Measurements from ENCODE around the gene DDX28.
"Not testable (repeated sequence)": the region's sequence is repeated elsewhere in the genome, so short reads cannot be mapped to it uniquely, and the experiment has no call there.

Gene DDX28

DNA sequence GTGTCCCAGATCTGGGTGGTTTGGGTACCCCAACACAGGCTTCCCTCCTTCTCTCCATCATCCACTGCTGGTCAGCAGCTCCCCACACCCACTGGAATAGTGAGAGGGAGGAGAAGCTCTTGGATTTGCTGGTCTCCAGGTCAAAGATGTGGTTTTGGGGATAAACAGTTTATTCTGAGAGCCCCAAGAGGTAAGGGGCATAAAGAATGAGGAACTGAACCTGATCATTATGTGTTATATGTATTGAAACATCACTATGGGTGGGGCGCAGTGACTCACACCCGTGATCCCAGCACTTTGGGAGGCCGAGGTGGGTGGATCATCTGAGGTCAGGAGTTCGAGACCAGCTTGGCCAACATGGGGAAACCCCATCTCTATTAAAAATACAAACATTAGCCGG, 27.6 kb downstream of the DDX28 start:
- no peak for DNase-seq (ENCODE audit: low read depth in 2 of 2)

DNA sequence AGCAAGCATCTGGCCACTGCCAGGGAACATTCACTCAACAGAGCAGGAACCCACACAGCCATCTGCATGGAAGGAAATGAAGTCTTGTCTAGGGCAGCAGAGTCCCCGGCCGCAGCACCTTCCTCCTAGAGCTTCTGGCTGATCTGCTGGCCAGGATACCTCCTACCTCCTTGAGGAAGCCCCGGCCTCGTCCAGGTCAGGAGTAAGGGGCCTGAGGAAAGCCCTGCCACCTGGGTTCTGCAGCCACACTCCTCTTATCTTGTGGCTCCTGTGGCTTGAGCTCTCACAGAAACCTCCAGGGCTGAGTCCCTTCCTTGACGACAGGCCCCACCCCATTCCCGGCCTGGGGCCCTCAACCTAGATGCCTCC, 29.0 kb downstream of the DDX28 start:
- DNase-seq (ENCODE audit: low read depth in 2 of 2), result not testable (repeated sequence)

DNA sequence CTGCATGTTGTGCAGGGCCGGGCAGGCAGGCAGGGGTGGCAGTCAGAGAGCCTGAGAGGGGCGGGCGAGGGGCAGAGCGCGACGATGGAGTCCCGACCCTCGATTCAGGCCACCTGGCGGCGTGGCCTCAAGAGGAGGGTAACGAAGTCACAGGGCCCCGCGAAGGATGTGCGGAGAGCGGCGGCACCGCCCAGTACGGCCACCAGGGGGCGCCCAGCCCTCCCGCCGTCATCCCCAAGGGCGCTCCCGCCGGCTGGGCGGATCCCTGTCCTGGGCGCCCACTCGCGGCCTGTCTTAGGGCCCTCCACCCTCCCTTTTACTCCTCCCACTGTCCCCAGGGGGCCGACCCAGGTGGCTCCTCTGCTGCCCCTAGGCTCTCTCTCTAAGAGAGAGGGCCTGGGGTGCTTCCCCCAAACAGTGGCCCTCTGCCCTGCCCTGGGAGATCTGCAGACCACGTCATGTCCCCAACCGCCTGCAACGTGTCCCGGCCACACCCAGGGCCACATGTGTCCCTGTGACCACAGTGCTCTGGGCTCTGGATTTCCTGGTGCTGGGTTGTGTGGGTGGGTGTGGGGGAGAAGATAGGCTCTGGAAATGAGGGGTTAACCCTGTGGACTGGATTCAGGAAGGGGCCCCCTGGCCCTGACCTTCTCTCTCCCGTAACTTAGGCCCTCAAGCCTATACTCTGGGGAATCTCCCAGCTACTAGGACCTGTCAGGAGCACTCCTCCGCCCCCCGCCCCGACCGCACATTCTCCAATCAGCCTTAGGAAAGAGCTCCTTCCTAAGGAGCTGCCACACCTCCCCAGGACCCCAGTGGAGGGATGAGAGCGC, 29.6 kb downstream of the DDX28 start:
- peak; percentile 79 for DNase-seq (ENCODE audit: low read depth in 2 of 2)

DNA sequence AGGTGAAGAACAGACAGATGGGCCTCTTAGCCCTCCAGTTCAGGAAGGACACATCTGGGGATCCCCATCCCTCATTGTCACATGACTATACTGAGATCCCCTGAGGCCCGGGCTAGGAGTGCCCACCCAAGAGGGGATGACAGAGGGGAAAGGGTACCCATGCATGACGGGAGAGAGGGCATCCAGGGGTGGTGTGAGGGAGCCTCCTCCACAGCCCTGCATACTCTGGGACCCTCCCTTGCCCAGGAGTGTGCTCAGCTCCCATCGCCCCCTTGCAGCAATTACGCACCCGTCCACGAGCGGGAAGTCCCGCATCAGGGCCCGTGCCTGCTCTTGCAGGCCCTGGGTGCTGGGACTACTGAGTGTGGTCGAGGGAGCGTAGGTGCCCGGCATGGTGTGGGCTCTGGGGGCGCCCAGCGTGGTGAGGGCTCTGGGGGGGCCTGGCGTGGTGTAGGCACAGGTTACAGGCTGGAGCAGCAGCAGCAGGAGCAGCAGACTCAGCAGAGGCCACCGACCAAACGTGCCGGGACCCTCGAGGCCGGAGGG, 30.3 kb downstream of the DDX28 start:
- DNase-seq (ENCODE audit: low read depth in 2 of 2), result no peak

DNA sequence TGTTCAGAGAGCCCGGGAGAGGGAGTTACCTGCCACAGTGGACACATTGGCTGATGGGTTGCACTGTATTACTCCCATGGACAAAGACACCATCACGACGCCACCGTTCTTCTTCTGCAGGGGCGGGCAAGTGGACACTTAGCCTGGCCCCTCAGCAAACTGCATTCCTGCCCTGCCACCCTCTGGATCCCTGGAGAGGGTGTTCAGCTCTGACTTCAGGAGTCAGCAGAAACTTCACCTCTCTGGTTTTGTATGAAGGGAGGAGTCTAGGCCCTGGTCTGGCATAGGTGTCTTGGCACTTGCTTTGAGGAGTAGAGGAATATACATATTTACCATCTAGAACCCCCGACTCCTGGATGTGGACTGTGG, 33.0 kb downstream of the DDX28 start:
- DNase-seq (ENCODE audit: low read depth in 2 of 2), result no peak

DNA sequence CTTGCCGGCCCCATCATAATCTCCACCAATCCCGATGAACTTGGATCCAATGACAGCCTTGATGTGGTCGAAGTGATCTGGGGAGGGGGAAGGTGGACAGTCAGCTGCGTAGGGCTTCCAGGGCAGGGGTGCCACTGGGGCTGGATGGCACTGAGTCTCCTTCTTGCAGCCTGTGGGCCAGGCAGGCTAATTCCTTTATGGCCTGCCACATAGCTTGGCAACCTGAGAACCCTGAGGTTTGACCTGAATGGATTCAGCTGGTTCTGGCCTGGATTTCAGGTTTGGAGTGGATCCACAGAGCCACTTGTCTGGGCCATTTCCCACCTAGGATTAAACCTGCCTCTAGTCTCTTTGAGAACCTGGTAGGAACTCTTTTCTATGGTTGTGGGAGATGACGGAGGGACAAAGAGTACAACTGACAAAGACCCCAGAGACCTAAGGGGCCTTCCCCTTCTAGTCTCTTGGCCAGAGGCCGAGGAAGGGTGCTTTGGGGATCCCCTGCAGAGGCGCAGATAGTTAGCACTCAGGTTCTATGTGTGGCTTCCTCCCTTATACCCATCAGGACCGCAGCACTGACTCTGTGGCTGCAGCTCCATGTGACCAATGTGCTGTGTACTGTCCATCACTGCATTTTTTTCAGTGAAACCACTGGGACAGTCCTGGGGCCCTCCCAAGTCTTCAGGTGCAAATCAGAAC, 33.6 kb downstream of the DDX28 start:
- no peak for DNase-seq (ENCODE audit: low read depth in 2 of 2)

DNA sequence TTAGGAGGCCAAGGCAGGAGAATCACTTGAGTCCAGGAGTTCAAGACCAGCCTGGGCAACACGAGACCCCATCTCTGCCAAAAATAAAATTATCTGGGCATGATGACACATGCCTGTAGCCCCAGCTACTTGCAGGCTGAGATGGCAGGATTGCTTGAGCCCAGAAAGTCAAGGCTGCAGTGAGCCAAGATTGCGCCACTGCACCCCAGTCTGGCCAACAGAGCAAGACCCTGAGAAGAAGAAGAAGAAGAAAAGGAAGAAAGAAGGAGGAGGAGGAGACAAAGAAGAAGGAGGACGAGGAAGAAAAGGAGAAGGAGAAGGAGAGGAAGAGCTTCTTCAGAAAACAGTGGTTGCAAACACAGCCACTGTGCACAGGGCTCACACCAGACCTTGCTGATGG, 34.4 kb downstream of the DDX28 start:
- no peak for DNase-seq (ENCODE audit: low read depth in 2 of 2)

DNA sequence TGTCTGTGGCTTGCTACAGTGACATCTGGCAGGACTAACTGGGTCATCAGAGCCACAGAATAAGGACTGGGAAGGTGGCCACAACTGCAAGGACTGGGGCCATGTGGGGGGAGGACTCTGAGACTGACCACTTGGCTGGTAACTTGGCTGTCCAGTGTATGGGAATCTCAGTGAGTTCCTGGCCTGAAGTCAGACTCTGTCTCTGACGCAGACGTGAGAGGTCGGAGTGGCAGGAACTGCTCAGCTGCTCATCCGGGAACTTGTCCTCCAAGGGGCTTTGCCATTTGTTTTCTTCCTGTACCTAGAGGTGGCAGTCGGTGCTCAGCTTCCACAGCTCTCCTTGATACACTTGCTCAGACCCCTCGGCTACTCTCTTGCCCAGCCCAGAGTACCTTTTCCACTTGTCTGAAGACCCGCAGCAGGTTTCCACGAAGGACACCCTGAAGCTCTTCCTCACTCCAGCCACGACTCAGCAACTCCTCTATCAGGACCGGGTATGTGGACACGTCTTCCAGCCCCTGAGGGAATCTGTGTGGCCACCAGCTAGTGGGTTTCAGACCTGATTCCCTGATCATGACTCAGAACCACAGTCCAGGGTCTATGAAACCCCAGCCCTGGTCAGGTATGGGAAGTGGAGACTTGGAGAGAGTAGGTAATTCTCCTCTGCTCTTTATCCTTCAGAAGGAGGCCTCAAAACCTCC, 35.4 kb downstream of the DDX28 start:
- DNase-seq (ENCODE audit: low read depth in 2 of 2), result no peak

DNA sequence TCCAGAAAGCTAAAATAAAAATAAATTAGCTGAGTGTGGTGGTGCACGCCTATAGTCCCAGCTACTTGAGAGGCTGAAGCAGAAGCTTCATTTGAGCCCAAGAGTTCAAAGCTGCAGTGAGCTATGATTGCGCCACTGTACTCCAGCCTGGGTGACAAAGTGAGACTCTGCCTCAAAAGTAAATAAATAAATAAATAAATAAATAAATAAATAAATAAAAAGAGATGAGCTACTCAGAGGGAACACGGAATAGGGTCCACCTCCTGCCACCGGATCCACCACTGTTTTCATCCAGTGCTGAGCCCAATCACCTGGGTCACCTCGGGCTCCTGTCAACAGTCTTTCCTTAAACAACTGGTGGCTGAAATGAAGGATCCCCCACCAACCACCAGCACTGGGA, 36.1 kb downstream of the DDX28 start:
- DNase-seq (ENCODE audit: low read depth in 2 of 2), result no peak

DNA sequence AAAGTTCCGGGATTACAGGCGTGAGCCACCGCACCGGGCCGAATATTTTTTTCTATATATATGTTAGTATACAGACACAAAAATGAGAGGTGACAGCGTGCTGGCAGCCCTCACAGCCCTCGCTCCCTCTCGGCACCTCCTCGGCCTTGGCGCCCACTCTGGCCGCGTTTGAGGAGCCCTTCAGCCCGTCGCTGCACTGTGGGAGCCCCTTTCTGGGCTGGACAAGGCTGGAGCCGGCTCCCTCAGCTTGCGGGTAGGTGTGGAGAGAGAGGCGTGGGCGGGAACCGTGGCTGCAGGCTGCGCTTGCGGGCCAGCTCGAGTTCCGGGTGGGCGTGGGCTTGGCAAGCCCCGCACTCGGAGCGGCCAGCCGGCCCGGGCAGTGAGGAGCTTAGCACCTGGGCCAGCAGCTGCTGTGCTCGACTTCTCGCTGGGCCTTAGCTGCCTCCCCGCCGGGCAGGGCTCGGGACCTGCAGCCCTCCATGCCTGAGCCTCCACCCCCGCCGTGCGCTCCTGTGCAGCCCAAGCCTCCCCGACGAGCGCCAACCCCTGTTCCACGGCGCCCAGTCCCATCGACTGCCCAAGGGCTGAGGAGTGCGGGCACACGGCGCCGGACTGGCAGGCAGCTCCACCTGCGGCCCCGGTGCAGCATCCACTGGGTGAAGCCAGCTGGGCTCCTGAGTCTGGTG, 40.9 kb downstream of the DDX28 start:
- no peak for DNase-seq (ENCODE audit: low read depth in 2 of 2)

DNA sequence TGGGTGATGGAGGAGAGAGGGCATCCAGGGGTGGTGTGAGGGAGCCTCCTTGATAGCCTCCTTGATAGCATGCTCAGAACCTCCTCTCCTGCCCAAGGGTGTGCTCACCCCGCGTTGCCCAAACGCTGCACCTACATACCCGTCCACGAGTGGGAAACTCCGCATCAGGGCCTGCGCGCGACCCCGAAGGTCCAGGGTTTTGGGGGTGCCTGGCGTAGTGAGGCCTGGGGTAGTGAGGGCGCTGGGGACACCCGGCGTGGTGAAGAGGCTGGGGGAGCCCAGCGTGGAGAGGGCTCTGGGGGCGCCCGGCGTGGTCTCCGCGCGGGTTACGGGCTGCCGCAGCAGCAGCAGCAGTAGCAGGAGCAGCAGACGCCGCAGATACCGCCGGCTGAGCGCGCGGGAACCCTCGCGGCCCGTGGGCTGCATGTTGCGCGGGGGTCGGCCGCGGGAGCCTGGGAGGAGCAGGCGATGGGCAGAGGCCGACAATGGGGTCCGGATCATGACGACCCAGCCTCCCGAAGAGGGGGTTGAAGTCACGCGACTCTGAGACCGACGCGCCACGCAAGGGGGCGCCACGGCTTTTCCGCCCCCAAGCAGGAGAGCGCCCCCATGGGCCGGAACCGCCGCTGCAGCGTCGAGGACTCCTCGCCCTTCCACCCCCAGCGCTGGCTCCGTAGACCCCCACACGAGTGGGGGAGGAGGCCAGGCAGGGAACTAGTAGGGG, 42.9 kb downstream of the DDX28 start, which contains the start of gene DPEP3:
DPEP3 (minus strand) TSS at position 545 of the 724 bp plus-strand sequence; CDS start at position 426, 119 bp downstream.
- DNase-seq (ENCODE audit: low read depth in 2 of 2), result no peak

DNA sequence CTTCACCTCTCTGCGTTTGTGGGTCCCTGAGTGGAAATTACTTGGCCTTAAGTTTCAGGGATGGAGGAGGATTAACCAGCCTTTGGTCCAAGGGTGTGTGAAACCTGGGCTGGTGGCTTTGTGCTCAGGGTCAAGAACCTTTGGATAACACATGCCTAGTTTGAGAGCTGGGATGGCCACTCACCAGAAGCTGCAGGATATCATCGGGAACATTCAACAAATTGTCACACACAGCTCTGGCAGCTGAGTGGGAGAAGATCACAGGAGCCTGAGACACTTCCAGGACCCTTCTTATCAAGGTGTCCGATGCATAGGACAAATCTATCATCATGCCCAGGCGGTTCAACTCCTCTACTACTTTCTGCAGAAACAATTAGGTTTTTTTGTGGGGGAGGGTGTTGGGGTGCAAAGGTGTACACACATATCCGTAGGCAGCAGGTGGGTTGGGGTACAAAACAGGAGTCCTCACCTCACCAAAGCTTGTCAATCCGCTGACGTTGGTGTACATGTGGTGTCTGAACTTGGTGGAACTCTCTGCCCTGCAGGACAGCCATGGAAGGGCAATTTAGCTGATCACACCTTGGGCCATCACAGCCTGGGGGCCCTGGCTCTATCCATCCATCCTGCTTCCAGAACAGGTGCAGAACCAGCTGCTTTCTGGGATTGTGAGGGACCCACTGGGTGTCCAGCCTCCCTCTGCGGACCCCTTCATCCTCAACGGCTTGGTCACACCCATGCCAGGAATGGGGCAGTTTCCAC, 45.4 kb downstream of the DDX28 start:
- no peak for DNase-seq (ENCODE audit: low read depth in 2 of 2)

DNA sequence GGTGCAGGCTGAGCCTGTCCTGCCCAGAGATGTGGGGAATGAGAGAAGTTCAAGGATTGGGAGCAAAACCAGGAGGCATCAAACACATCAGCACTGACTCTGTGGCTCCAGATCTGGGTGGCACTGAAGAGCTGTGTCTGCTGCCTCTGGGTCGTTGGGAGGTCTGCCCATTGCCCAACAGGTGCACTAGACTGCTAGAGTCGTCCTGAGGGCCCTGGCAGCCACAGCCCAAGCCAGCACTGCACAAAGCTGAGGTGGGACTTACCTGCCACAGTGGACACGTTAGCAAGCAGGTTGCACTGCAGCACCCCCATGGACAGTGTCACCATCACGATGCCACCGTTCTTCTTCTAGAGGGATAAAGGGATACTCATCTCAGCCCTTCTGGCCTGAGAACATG, 46.0 kb downstream of the DDX28 start:
- DNase-seq (ENCODE audit: low read depth in 2 of 2), result no peak

DNA sequence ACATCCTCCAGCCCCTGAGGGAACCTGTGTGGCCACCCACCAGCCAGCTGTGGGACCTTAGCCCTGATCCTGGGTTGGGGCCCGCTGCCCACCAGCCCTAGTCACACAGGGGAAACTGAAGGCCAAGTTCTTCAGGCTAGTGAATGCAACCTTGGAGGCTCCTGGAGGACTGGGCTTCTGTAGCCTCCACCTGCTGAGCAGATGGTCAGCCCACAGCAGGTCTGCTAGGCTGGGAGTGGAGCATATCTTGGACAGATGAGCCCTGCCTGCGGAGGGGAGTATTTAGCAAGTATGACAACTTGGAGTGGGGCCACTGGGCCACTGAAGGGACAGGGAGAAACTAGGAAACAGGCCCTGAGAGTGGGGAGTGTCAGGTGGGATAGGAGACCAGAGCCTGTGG, 46.8 kb downstream of the DDX28 start:
- no peak for DNase-seq (ENCODE audit: low read depth in 2 of 2)

DNA sequence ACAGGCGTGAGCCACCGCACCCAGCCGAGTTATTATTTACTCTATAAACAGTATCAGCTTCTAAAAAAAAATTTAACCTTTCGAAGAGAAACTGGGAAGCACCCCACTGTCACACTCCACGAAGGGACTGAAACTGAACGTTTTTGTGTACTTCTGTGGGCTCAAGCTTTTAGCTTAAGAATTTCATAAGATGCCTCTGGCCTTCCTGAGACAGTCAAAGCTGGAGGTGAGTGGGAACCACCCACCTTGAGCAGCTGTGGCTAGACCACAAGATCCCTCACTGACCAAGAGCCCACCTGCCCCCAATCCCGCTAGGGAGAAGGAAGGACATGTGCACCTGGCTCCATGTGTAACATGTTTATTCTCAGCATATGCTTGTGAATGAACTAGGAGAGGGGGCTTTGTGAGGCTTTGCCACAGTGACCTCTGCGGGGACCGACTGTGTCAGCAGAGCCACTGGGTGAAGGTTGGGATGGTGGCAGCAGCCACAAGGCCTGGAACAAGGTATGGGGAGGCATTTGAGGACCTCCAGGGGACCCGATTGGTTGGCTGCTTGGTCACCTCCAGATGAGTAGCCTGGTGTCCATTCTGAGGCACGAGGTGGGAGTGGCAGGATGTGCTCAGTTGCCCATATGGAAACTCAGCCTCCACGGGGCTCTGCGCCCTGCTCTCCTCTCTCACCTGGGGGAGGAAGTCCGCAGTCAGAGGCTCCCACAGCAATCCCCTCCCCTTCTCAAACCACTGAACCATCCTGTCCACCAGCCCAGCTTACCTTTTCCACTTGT, 47.5 kb downstream of the DDX28 start:
- no peak for DNase-seq (ENCODE audit: low read depth in 2 of 2)

DNA sequence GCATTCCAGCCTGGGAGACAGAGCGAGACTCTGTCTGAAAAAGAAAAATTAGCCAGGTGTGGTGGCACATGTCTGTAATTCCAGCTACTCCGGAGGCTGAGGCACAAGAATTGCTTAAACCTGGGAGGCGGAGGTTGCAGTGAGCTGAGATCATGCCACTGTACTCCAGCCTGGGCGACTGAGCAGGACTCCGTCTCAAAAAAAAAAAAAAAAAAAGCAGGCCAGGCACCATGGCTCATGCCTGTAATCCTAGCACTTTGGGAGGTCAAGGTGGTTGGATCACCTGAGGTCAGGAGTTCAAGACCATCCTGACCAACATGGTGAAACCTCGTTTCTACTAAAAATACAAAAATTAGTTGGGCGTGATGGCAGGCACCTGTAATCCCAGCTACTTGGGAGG, 50.7 kb downstream of the DDX28 start:
- DNase-seq (ENCODE audit: low read depth in 2 of 2), result not testable (repeated sequence)

DNA sequence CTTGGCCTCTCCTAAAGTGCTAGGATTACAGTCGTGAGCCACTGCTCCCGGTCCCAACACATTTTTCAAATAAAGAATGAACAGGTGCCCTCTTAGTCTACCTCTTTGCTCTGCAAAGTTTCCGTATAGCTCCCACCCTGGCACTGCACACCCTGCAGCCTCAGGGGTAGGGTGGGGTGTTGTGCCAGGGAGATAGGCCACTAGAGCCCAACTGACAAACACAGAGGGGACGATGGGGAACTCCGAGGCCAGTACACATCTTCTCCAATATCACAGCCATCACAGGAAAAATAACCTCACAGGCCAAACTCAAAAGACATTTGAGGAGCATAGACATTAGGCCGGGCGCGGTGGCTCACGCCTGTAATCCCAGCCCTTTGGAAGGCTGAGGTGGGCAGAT, 51.9 kb downstream of the DDX28 start:
- no peak for DNase-seq (ENCODE audit: low read depth in 2 of 2)

Measured in stimulated activated CD4-positive, alpha-beta T cell treated with anti-CD3 and anti-CD28 coated beads, Interleukin-4, amount 100 ng/mL, for 48 hours (primary cell).